G401 (cell line): ENCODE data around the gene SLC36A3. TPM values are rescaled to one million over a fixed set of nuclear protein-coding genes. Genes with fewer than 3 reads are reported as not detected.
"Not testable (repeated sequence)": the region's sequence is repeated elsewhere in the genome, so short reads cannot be mapped to it uniquely, and the experiment has no call there.

Experiments
- DNase-seq: peaks from one replicate; pipeline ENCODE4 v3.0.0-alpha.2; 2015; ENCODE audit warnings: low spot score
- in situ Hi-C: cut with HindIII; loops from 2 replicates; pipeline ENCODE4 v1.10.0; 2016; ENCODE audit warnings: low sequenced_read_pairs, mixed read lengths
- total RNA-seq: library from RNA; depleted of rRNA; stranded (reverse); fragments of >200 nt; shearing (Covaris generic); gene quantifications from 2 replicates; pipeline ENCODE4 v1.2.3, GENCODE V29; 2014

SLC36A3 gene
- total RNA-seq, 1 experiment from 2014 or later = not detected

GRCh38 chr5:151310932-151311331, 7.4 kb upstream of the SLC36A3 start:
- in situ Hi-C loops = no loop called here
- no peak for DNase-seq

GRCh38 chr5:151309821-151310220, 6.3 kb upstream of the SLC36A3 start:
- in situ Hi-C loops, DNase-seq: not testable (repeated sequence)

- in situ Hi-C loops = not testable (repeated sequence)
Measured at GRCh38 chr5:151309266-151309665, 5.7 kb upstream of the SLC36A3 start.

GRCh38 chr5:151298063-151298855, 5.3 kb downstream of the SLC36A3 start:
- DNase-seq = peak; percentile 23
- in situ Hi-C loops = no loop called here

More at GRCh38 chr5:151309266-151309665, 5.7 kb upstream of the SLC36A3 start:
- not testable (repeated sequence) for DNase-seq

- in situ Hi-C loops = no loop called here
Measured at GRCh38 chr5:151296974-151297373, 6.6 kb downstream of the SLC36A3 start.

GRCh38 chr5:151296478-151296830, 7.1 kb downstream of the SLC36A3 start:
- in situ Hi-C loops = no loop called here
- no peak for DNase-seq

More at GRCh38 chr5:151296974-151297373, 6.6 kb downstream of the SLC36A3 start:
- no peak for DNase-seq

- in situ Hi-C loops = no loop called here
- peak; percentile 64 for DNase-seq
Measured at GRCh38 chr5:151295791-151296477, 7.6 kb downstream of the SLC36A3 start.

GRCh38 chr5:151295138-151295537, 8.4 kb downstream of the SLC36A3 start:
- in situ Hi-C loops = no loop called here
- DNase-seq = no peak

GRCh38 chr5:151293624-151294023, 9.9 kb downstream of the SLC36A3 start:
- in situ Hi-C loops = no loop called here
- DNase-seq = no peak

- DNase-seq = peak; percentile 8
- in situ Hi-C loops = no loop called here
Measured at GRCh38 chr5:151288180-151288579, 15.4 kb downstream of the SLC36A3 start.

GRCh38 chr5:151286246-151286645, 17.3 kb downstream of the SLC36A3 start:
- in situ Hi-C loops = no loop called here
- DNase-seq = no peak

GRCh38 chr5:151285683-151286082, 17.9 kb downstream of the SLC36A3 start:
- in situ Hi-C loops = no loop called here
- DNase-seq = no peak

GRCh38 chr5:151284392-151284967, 19.1 kb downstream of the SLC36A3 start:
- DNase-seq = no peak
- in situ Hi-C loops = no loop called here

GRCh38 chr5:151283120-151283825, 20.3 kb downstream of the SLC36A3 start:
- in situ Hi-C loops = no loop called here
- no peak for DNase-seq

- no peak for DNase-seq
- in situ Hi-C loops = no loop called here
Measured at GRCh38 chr5:151281001-151281639, 22.4 kb downstream of the SLC36A3 start.

GRCh38 chr5:151280443-151280842, 23.1 kb downstream of the SLC36A3 start:
- in situ Hi-C loops = no loop called here
- no peak for DNase-seq

GRCh38 chr5:151278845-151279244, 24.7 kb downstream of the SLC36A3 start:
- in situ Hi-C loops = no loop called here

GRCh38 chr5:151275803-151276202, 27.8 kb downstream of the SLC36A3 start:
- DNase-seq = no peak
- in situ Hi-C loops = no loop called here

More at GRCh38 chr5:151278845-151279244, 24.7 kb downstream of the SLC36A3 start:
- no peak for DNase-seq

- in situ Hi-C loops = no loop called here
- no peak for DNase-seq
Measured at GRCh38 chr5:151274666-151275065, 28.9 kb downstream of the SLC36A3 start.
